Chondrocyte (in vitro differentiated cells): ENCODE measurements around the gene FARP1. TPM values are rescaled to one million over a fixed set of nuclear protein-coding genes. Genes with fewer than 3 reads are reported as not detected.
A peak's percentile ranks its signal among the peaks of the same experiment; 100 is the strongest.

Source experiments
- DNase-seq: peaks from one replicate; pipeline ENCODE4 v3.0.0; 2021; ENCODE audit warnings: mixed read lengths, low spot score
- H3K27ac Mint-ChIP-seq: one replicate; pipeline ENCODE4 v1.8.0; 2021; ENCODE audit warnings: mild to moderate bottlenecking, moderate library complexity, mixed read lengths; ENCODE audit not compliant: unreplicated experiment
- H3K27me3 Mint-ChIP-seq: 2 replicates; pipeline ENCODE4 v1.8.0; 2021; ENCODE audit warnings: low read depth, mixed read lengths
- H3K36me3 Mint-ChIP-seq: 2 replicates; pipeline ENCODE4 v1.8.0; 2021; ENCODE audit warnings: low read depth, mixed read lengths
- H3K4me1 Mint-ChIP-seq: 2 replicates; pipeline ENCODE4 v1.8.0; 2021; ENCODE audit warnings: low read depth, mild to moderate bottlenecking, mixed read lengths
- H3K4me3 Mint-ChIP-seq: one replicate; pipeline ENCODE4 v1.8.0; 2021; ENCODE audit warnings: mild to moderate bottlenecking, moderate library complexity, mixed read lengths; ENCODE audit not compliant: unreplicated experiment
- H3K9me3 Mint-ChIP-seq: 2 replicates; pipeline ENCODE4 v1.8.0; 2021; ENCODE audit warnings: low read depth, mixed read lengths
- CTCF ChIP-seq: fragments of 200-600 bp; sonication (generic); IDR thresholded peaks from 2 replicates; pipeline ENCODE4 v1.5.0; 2021; ENCODE audit warnings: antibody characterized with exemption, mild to moderate bottlenecking, moderate library complexity
- total RNA-seq: library from RNA; stranded (reverse); gene quantifications from 3 replicates; pipeline ENCODE4 v1.2.1, GENCODE V29; 2021

The FARP1 gene
- total RNA-seq, 1 donor from 2014 or later = 331 TPM

- H3K4me1 Mint-ChIP-seq = peaks cover 72% of the 10 kb centered on the region
- no peak for TF ChIP-seq CTCF
- H3K9me3 Mint-ChIP-seq = no peaks in the 10 kb centered on the region
- DNase-seq = no peak
- H3K4me3 Mint-ChIP-seq = no peak overlapping the region
- peak overlapping the region; percentile 76 for H3K27ac Mint-ChIP-seq
- H3K27me3 Mint-ChIP-seq = no peaks in the 10 kb centered on the region
- peaks cover 2% of the 10 kb centered on the region for H3K36me3 Mint-ChIP-seq
Observed at GRCh38 chr13:98324105-98324504, 181.2 kb downstream of the FARP1 start.

- TF ChIP-seq CTCF = no peak
- Mint-ChIP-seq H3K4me3 (no peak overlapping the region), H3K36me3 (peaks cover 2% of the 10 kb centered on the region), H3K9me3 (no peaks in the 10 kb centered on the region), H3K27me3 (no peaks in the 10 kb centered on the region), H3K4me1 (peaks cover 74% of the 10 kb centered on the region), H3K27ac (peak overlapping the region; percentile 24)
- no peak for DNase-seq
Observed at GRCh38 chr13:98325724-98326123, 182.8 kb downstream of the FARP1 start.

GRCh38 chr13:98326291-98326690, 183.4 kb downstream of the FARP1 start:
- Mint-ChIP-seq H3K27ac (peak overlapping the region; percentile 52), H3K27me3 (no peaks in the 10 kb centered on the region), H3K4me3 (no peak overlapping the region), H3K9me3 (no peaks in the 10 kb centered on the region), H3K36me3 (no peaks in the 10 kb centered on the region), H3K4me1 (peaks cover 75% of the 10 kb centered on the region)
- no peak for TF ChIP-seq CTCF
- DNase-seq = no peak

- Mint-ChIP-seq H3K27ac (peak overlapping the region; percentile 90), H3K27me3 (no peaks in the 10 kb centered on the region), H3K4me1 (peaks cover 87% of the 10 kb centered on the region)
Observed at GRCh38 chr13:98327371-98328270, 184.7 kb downstream of the FARP1 start.

GRCh38 chr13:98328511-98328910, 185.6 kb downstream of the FARP1 start:
- Mint-ChIP-seq H3K4me3 (no peak overlapping the region), H3K4me1 (peaks cover 91% of the 10 kb centered on the region)

More at GRCh38 chr13:98327371-98328270, 184.7 kb downstream of the FARP1 start:
- no peak for TF ChIP-seq CTCF
- no peak for DNase-seq
- H3K9me3 Mint-ChIP-seq = no peaks in the 10 kb centered on the region
- peak overlapping the region; percentile 45 for H3K4me3 Mint-ChIP-seq
- no peaks in the 10 kb centered on the region for H3K36me3 Mint-ChIP-seq

More at GRCh38 chr13:98328511-98328910, 185.6 kb downstream of the FARP1 start:
- no peak for TF ChIP-seq CTCF
- H3K36me3 Mint-ChIP-seq = no peaks in the 10 kb centered on the region
- peak overlapping the region; percentile 90 for H3K27ac Mint-ChIP-seq
- no peaks in the 10 kb centered on the region for H3K9me3 Mint-ChIP-seq
- H3K27me3 Mint-ChIP-seq = no peaks in the 10 kb centered on the region
- no peak for DNase-seq
